ENCODE results near the gene MED9. TPM values are rescaled to one million over a fixed set of nuclear protein-coding genes. Genes with fewer than 3 reads are reported as not detected.

MED9 gene
- total and polyA plus RNA-seq, 4 donors: 10.8 to 15.4 (median 13.3) TPM

DNA sequence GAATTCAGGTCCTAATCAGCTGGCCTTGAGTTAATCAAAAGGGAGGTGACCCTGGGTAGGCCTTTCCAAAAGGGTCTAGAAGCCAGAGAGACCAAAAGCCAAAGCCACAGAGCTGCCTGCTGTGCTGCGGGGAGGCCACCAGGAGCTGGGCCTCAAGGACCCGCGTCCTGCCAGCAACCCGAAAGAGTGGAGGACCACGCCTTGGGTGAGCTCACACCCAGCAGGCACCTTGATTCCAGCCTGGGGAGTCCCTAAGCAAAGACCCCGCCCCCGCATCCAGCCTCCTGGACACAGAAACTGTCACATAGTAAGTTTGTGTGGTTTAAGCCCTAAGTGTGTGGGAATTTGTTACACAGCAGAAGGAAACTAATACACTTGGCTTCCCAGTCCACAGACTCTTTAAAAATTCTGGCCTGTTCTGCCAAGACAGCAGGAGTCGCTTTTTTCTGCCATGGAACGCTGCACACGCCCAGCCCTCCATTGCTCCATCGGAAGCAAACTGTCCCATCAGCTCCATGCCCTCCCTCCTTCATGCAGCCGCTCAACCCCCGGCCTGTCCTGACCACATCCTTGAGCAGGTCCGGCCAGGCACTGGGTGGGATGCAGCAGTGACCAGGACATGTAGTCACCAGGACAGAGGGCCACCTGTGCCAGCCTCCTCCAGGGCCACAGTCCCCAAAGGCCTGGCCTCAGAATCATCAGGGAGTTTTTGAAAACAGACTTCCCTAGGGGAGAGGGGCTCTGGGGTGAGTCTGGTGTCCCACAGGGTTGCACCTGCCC, 40.3 kb downstream of the MED9 start:
- peaks cover 0 to 6% (median 0%) of the 10 kb centered on the region in 4 donors for H3K36me3 ChIP-seq (ENCODE audit: control insufficient read depth in 4 of 4, insufficient read depth in 4 of 4, low read length in 4 of 4)
- no peaks in the 10 kb centered on the region for H3K4me1 ChIP-seq (ENCODE audit: control insufficient read depth in 5 of 5, insufficient read depth in 5 of 5, low read length in 5 of 5)
- whole genome bisulfite sequencing, 2 donors: 90 to 96% methylated on average over 14 of the region's 14 CpGs
- H3K4me3 ChIP-seq: no peak overlapping the region
- TF ChIP-seq, protein P1, sequence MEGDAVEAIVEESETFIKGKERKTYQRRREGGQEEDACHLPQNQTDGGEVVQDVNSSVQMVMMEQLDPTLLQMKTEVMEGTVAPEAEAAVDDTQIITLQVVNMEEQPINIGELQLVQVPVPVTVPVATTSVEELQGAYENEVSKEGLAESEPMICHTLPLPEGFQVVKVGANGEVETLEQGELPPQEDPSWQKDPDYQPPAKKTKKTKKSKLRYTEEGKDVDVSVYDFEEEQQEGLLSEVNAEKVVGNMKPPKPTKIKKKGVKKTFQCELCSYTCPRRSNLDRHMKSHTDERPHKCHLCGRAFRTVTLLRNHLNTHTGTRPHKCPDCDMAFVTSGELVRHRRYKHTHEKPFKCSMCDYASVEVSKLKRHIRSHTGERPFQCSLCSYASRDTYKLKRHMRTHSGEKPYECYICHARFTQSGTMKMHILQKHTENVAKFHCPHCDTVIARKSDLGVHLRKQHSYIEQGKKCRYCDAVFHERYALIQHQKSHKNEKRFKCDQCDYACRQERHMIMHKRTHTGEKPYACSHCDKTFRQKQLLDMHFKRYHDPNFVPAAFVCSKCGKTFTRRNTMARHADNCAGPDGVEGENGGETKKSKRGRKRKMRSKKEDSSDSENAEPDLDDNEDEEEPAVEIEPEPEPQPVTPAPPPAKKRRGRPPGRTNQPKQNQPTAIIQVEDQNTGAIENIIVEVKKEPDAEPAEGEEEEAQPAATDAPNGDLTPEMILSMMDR (IDR thresholded peaks at IDR 0.05; ENCODE audit: control extremely low read depth, extremely low read depth): no peak
- no peaks in the 10 kb centered on the region for H3K27me3 ChIP-seq (ENCODE audit: control insufficient read depth in 3 of 3, insufficient read depth in 3 of 3, low read length in 2 of 3)
- H3K9ac ChIP-seq (ENCODE audit: insufficient read depth in 1 of 2, low read length in 2 of 2): no peak overlapping the region
- no peak for ATAC-seq (ENCODE audit: insufficient read depth, low FRiP score)
- no peaks in the 10 kb centered on the region for H3K9me3 ChIP-seq (ENCODE audit: control insufficient read depth in 4 of 4, insufficient read depth in 3 of 4, low read length in 3 of 4)
- DNase-seq: no peak
- no peak overlapping the region for H3K27ac ChIP-seq (ENCODE audit: low read depth in 1 of 2, low read length in 1 of 2)

DNA sequence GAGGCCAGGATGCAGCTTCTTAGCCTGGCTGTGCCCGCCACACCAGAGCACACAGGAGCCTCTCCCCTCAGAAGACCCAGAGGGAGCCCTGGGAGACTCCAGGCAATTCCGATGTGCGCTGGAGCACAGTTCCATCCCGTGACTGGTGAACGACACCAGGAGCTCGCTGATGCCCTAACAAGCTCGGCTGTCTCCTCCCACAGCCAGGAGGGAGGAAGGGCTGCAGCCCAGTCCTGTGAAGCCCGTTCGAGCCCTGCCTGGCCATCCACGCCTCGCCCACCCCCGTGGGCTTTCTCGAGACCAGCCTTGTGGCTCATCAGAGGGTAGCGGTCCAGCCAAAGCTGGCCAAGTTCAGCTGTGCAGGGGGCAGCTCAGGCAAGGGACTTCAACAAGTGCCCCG, 41.2 kb downstream of the MED9 start:
- H3K27ac ChIP-seq (ENCODE audit: low read depth in 1 of 2, low read length in 1 of 2): no peak overlapping the region
- DNase-seq (no peak), ATAC-seq (ENCODE audit: insufficient read depth, low FRiP score) (no peak)
- H3K4me3 ChIP-seq: no peak overlapping the region
- 87 to 89% methylated on average over 15 of the region's 15 CpGs for WGBS, 2 donors
- H3K36me3 ChIP-seq (ENCODE audit: control insufficient read depth in 4 of 4, insufficient read depth in 4 of 4, low read length in 4 of 4): peaks cover 0 to 6% (median 0%) of the 10 kb centered on the region in 4 donors
- TF ChIP-seq, protein P1 (IDR thresholded peaks at IDR 0.05; ENCODE audit: control extremely low read depth, extremely low read depth): no peak
- H3K9me3 ChIP-seq (ENCODE audit: control insufficient read depth in 4 of 4, insufficient read depth in 3 of 4, low read length in 3 of 4): no peaks in the 10 kb centered on the region
- H3K9ac ChIP-seq (ENCODE audit: insufficient read depth in 1 of 2, low read length in 2 of 2): no peak overlapping the region
- H3K27me3 ChIP-seq (ENCODE audit: control insufficient read depth in 3 of 3, insufficient read depth in 3 of 3, low read length in 2 of 3): no peaks in the 10 kb centered on the region
- no peaks in the 10 kb centered on the region for H3K4me1 ChIP-seq (ENCODE audit: control insufficient read depth in 5 of 5, insufficient read depth in 5 of 5, low read length in 5 of 5)

DNA sequence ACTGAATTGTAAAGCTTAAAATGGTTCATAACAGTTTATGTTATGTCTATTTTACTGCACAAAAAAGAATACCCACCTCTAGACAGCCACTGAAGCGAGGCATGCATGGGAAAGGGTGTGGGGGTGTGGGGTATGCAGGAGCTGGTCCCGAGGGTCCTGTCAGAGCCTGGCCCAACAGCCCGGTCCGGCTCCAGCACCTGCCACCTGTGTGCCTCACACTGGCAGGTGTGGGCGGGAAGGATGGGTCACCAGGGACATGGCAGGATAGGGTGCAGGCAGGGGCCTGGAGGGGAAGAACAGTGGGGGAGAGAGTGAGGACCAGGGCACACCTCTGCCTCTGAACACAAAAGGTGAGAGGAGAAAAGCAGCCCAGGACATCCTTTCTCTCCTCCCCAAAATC, 42.2 kb downstream of the MED9 start:
- 83 to 93% methylated on average over 5 of the region's 5 CpGs for WGBS, 2 donors
- H3K27ac ChIP-seq (ENCODE audit: low read depth in 1 of 2, low read length in 1 of 2): no peak overlapping the region
- DNase-seq: no peak
- H3K4me3 ChIP-seq: no peak overlapping the region
- H3K9ac ChIP-seq (ENCODE audit: insufficient read depth in 1 of 2, low read length in 2 of 2): no peak overlapping the region
- no peaks in the 10 kb centered on the region for H3K9me3 ChIP-seq (ENCODE audit: control insufficient read depth in 4 of 4, insufficient read depth in 3 of 4, low read length in 3 of 4)
- no peak for ATAC-seq (ENCODE audit: insufficient read depth, low FRiP score)
- TF ChIP-seq, protein P1 (IDR thresholded peaks at IDR 0.05; ENCODE audit: control extremely low read depth, extremely low read depth): no peak
- H3K27me3 ChIP-seq (ENCODE audit: control insufficient read depth in 3 of 3, insufficient read depth in 3 of 3, low read length in 2 of 3): no peaks in the 10 kb centered on the region
- H3K36me3 ChIP-seq (ENCODE audit: control insufficient read depth in 4 of 4, insufficient read depth in 4 of 4, low read length in 4 of 4): peaks cover 0 to 6% (median 0%) of the 10 kb centered on the region in 4 donors
- H3K4me1 ChIP-seq (ENCODE audit: control insufficient read depth in 5 of 5, insufficient read depth in 5 of 5, low read length in 5 of 5): no peaks in the 10 kb centered on the region
